Neural crest cell (in vitro differentiated cells): Measurements from ENCODE around the gene PATL2. TPM values are rescaled to one million over a fixed set of nuclear protein-coding genes. Genes with fewer than 3 reads are reported as not detected.
"Not testable (repeated sequence)": the region's sequence is repeated elsewhere in the genome, so short reads cannot be mapped to it uniquely, and the experiment has no call there.

ENCODE experiments used
- DNase-seq: peaks from one replicate; pipeline ENCODE4 v3.0.0; 2021; ENCODE audit warnings: low read depth, mixed read lengths, low spot score
- H3K27ac Mint-ChIP-seq: one replicate; pipeline ENCODE4 v1.8.0; 2021; ENCODE audit warnings: mild to moderate bottlenecking, mixed read lengths; ENCODE audit not compliant: unreplicated experiment
- H3K27me3 Mint-ChIP-seq: 2 replicates; pipeline ENCODE4 v1.8.0; 2021; ENCODE audit warnings: low read depth, mild to moderate bottlenecking, mixed read lengths
- H3K36me3 Mint-ChIP-seq: 2 replicates; pipeline ENCODE4 v1.8.0; 2021; ENCODE audit warnings: low read depth, mild to moderate bottlenecking, mixed read lengths
- H3K4me1 Mint-ChIP-seq: 2 replicates; pipeline ENCODE4 v1.8.0; 2021; ENCODE audit warnings: mixed read lengths
- H3K4me3 Mint-ChIP-seq: one replicate; pipeline ENCODE4 v1.8.0; 2021; ENCODE audit warnings: mild to moderate bottlenecking, mixed read lengths
- H3K9me3 Mint-ChIP-seq: 2 replicates; pipeline ENCODE4 v1.8.0; 2021; ENCODE audit warnings: mixed read lengths
- CTCF ChIP-seq: fragments of 200-600 bp; sonication (generic); conservative IDR thresholded peaks from 2 replicates; pipeline ENCODE4 v1.5.0; 2021; ENCODE audit warnings: antibody characterized with exemption, mild to moderate bottlenecking
- total RNA-seq: library from RNA; stranded (reverse); gene quantifications from 2 replicates; pipeline ENCODE4 v1.2.1, GENCODE V29; 2021

Gene PATL2
- total RNA-seq, 1 donor from 2014 or later: 0.35 TPM

DNA sequence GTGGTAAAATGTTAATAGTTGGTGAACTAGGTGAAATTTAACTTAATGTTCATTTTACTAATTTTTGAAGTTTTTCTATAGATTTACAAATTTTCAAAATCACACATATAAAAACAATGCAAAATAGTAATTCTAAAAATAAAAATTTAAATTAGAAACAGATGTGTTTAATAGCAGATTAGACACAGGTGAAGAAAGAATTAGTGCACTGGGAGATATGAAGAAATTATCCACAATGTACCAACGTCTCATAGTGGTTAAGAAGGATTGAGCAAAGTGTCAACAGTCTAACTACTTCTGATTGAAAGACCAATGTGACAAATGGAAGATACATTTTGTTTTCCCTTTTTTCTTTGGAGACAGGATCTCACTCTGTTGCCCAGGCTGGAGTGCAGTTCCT, 74.1 kb downstream of the PATL2 start:
- H3K27me3 Mint-ChIP-seq: no peaks in the 10 kb centered on the region
- H3K9me3 Mint-ChIP-seq: no peaks in the 10 kb centered on the region
- TF ChIP-seq CTCF: no peak
- no peak overlapping the region for H3K27ac Mint-ChIP-seq
- no peak overlapping the region for H3K4me3 Mint-ChIP-seq
- H3K36me3 Mint-ChIP-seq: peaks cover 16% of the 10 kb centered on the region
- DNase-seq: no peak
- no peaks in the 10 kb centered on the region for H3K4me1 Mint-ChIP-seq

GRCh38 chr15:44633603-44634002, 77.5 kb downstream of the PATL2 start:
- Mint-ChIP-seq H3K27me3 (no peaks in the 10 kb centered on the region), H3K27ac (no peak overlapping the region), H3K9me3 (no peaks in the 10 kb centered on the region), H3K4me1 (no peaks in the 10 kb centered on the region), H3K4me3 (no peak overlapping the region), H3K36me3 (peaks cover 11% of the 10 kb centered on the region)
- DNase-seq: no peak
- TF ChIP-seq CTCF: no peak

DNA sequence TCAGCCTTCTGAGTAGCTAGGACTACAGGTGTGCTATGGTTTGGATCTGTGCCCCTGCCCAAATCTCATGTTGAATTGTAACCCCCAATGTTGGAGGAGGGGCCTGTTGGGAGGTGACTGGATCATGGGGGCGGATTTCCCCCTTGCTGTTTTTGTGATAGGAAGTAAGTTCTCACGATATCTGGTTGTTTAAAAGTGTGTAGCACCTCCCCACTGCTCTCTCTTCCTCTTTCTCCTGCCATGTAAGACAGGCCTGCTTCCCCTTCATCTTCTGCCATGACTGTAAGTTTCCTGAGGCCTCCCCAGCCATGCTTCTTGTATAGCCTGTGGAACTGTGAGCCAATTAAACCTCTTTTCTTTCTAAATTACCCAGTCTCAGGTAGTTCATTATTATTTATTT, 85.8 kb downstream of the PATL2 start:
- not testable (repeated sequence) for H3K4me3 Mint-ChIP-seq, DNase-seq, H3K27me3 Mint-ChIP-seq, H3K27ac Mint-ChIP-seq, H3K36me3 Mint-ChIP-seq, H3K4me1 Mint-ChIP-seq, H3K9me3 Mint-ChIP-seq

GRCh38 chr15:44623178-44623577, 87.9 kb downstream of the PATL2 start:
- Mint-ChIP-seq H3K36me3 (peaks cover 3% of the 10 kb centered on the region), H3K27me3 (no peaks in the 10 kb centered on the region), H3K4me1 (no peaks in the 10 kb centered on the region), H3K4me3 (no peak overlapping the region), H3K27ac (no peak overlapping the region), H3K9me3 (no peaks in the 10 kb centered on the region)
- TF ChIP-seq CTCF: no peak
- no peak for DNase-seq

GRCh38 chr15:44620081-44620480, 91.0 kb downstream of the PATL2 start:
- no peaks in the 10 kb centered on the region for H3K4me1 Mint-ChIP-seq
- no peak for TF ChIP-seq CTCF
- H3K4me3 Mint-ChIP-seq: no peak overlapping the region
- peaks cover 14% of the 10 kb centered on the region for H3K36me3 Mint-ChIP-seq
- DNase-seq: no peak
- no peaks in the 10 kb centered on the region for H3K27me3 Mint-ChIP-seq
- H3K9me3 Mint-ChIP-seq: peaks cover 5% of the 10 kb centered on the region
- H3K27ac Mint-ChIP-seq: no peak overlapping the region

DNA sequence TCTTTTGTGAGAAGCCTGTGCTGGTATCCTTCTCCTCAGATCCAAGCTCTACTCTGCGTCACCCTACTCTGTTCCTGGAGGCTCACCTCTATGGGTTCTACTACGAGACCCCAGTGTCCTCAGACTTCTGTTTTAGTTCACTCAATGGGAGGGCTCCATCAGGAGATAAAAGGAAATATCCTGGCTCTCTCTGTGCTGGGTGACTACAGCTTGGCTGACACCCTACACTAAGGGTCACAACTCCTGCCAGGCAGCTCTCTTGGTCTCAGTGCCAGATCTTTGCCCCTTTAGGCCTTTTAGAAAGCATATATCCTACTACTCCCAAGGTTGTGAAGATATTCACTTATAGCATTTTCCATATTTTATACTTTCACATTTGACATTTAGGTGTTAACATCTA, 94.1 kb downstream of the PATL2 start:
- peaks cover 5% of the 10 kb centered on the region for H3K9me3 Mint-ChIP-seq
- no peaks in the 10 kb centered on the region for H3K4me1 Mint-ChIP-seq
- H3K36me3 Mint-ChIP-seq: peaks cover 20% of the 10 kb centered on the region

More for the DNA sequence above, 94.1 kb downstream of the PATL2 start:
- no peak for DNase-seq
- no peaks in the 10 kb centered on the region for H3K27me3 Mint-ChIP-seq
- no peak for TF ChIP-seq CTCF
- no peak overlapping the region for H3K27ac Mint-ChIP-seq
- H3K4me3 Mint-ChIP-seq: no peak overlapping the region

Other genes with a start within 250 kb of the PATL2 start
- gene EIF3J, start 174.2 kb downstream of the PATL2 start, total RNA-seq: 118 and 128 TPM in 2 replicates
- gene SPG11, start 47.7 kb downstream of the PATL2 start, total RNA-seq: 61.7 and 64.2 TPM in 2 replicates
- gene B2M, start 194 bp upstream of the PATL2 start, total RNA-seq: 95.2 and 104 TPM in 2 replicates
- 15.2 and 16.3 TPM in 2 replicates for gene TRIM69, start 25.2 kb upstream of the PATL2 start, total RNA-seq
- not detected in 2 replicates for gene TERB2, start 245.4 kb upstream of the PATL2 start, total RNA-seq